Muscle of leg (tissue), 16 donors: ENCODE results near the gene CNOT1. TPM values are rescaled to one million over a fixed set of nuclear protein-coding genes. Genes with fewer than 3 reads are reported as not detected.
"Not testable (repeated sequence)": the region's sequence is repeated elsewhere in the genome, so short reads cannot be mapped to it uniquely, and the experiment has no call there.

Experiments used
- DNase-seq: peaks from one replicate; pipeline ENCODE4 v3.0.0; 2013
- H3K27ac ChIP-seq: one replicate; pipeline ENCODE4 v1.5.1; 2013; ENCODE audit warnings: mild to moderate bottlenecking, low read length, control low read depth
- H3K27me3 ChIP-seq: one replicate; pipeline ENCODE4 v1.6.1; 2013; ENCODE audit warnings: low read length; ENCODE audit not compliant: control insufficient read depth, insufficient read depth
- H3K36me3 ChIP-seq: one replicate; pipeline ENCODE4 v1.6.1; 2013; ENCODE audit warnings: low read length; ENCODE audit not compliant: control insufficient read depth, insufficient read depth
- H3K4me1 ChIP-seq: one replicate; pipeline ENCODE4 v1.6.1; 2013; ENCODE audit warnings: low read length; ENCODE audit not compliant: control insufficient read depth, insufficient read depth
- H3K4me3 ChIP-seq: one replicate; pipeline ENCODE4 v1.5.1; 2013; ENCODE audit warnings: low read length, control low read depth
- H3K9me3 ChIP-seq: replicated peaks from 2 replicates; pipeline ENCODE4 v1.6.1; 2013; ENCODE audit warnings: low read depth, low read length; ENCODE audit not compliant: control insufficient read depth
- WGBS: methylation state at CpG from one replicate; pipeline ENCODE4 v1.1.5; 2013; ENCODE audit warnings: missing lambda C conversion rate; ENCODE audit not compliant: insufficient coverage; 5-methylcytosine and 5-hydroxymethylcytosine counted together
- long read RNA-seq, 11 donors: transcript quantifications; one replicate each; lab custom pipeline, GENCODE V29; 2026
- polyA plus RNA-seq, 8 donors: library from polyadenylated mRNA; unstranded; fragments of 120-200 nt; gene quantifications; one replicate each; pipeline versions ENCODE4 v1.2.1 to v1.2.3, GENCODE V29; 2013; ENCODE audit warnings: inconsistent platforms in 1 of 8, low replicate concordance in 1 of 8; ENCODE audit not compliant: insufficient read length in 8 of 8, insufficient read depth in 1 of 8
- total RNA-seq: library from RNA; stranded (reverse); fragments of 120-200 nt; gene quantifications from one replicate; pipeline ENCODE4 v1.2.4, GENCODE V29; 2013

The CNOT1 gene
- 85.1 TPM for total RNA-seq
- polyA plus RNA-seq, result 100 to 1,000 TPM in 4 of 8 donors, 10 to 100 TPM in 4; 87.8 to 121 (median 100) TPM
- long read RNA-seq, donor 1, partial matches to known transcripts, result 0 of 1 reads
- long read RNA-seq, donor 1, other reads (novel, unspliced or antisense), result 0 of 1 reads
- long read RNA-seq, donor 2, result 0 reads
- long read RNA-seq, donor 3, full-length matches to known transcripts, result 6 of 6 reads
- long read RNA-seq, donor 3, partial matches to known transcripts, result 0 of 6 reads
- long read RNA-seq, donor 3, other reads (novel, unspliced or antisense), result 0 of 6 reads
- long read RNA-seq, donor 4, partial matches to known transcripts, result 0 of 4 reads
- long read RNA-seq, donor 4, other reads (novel, unspliced or antisense), result 0 of 4 reads
- long read RNA-seq, donor 5, full-length matches to known transcripts, result 7 of 12 reads
- long read RNA-seq, donor 5, partial matches to known transcripts, result 5 of 12 reads
- long read RNA-seq, donor 5, other reads (novel, unspliced or antisense), result 0 of 12 reads
- long read RNA-seq, donor 6, partial matches to known transcripts, result 0 of 3 reads
- long read RNA-seq, donor 6, other reads (novel, unspliced or antisense), result 0 of 3 reads
- long read RNA-seq, donor 7, partial matches to known transcripts, result 6 of 8 reads
- long read RNA-seq, donor 7, other reads (novel, unspliced or antisense), result 0 of 8 reads
- long read RNA-seq, donor 8, full-length matches to known transcripts, result 8 of 8 reads
- long read RNA-seq, donor 8, partial matches to known transcripts, result 0 of 8 reads
- long read RNA-seq, donor 8, other reads (novel, unspliced or antisense), result 0 of 8 reads
- long read RNA-seq, donor 9, partial matches to known transcripts, result 0 of 4 reads
- long read RNA-seq, donor 9, other reads (novel, unspliced or antisense), result 0 of 4 reads
- long read RNA-seq, donor 10, full-length matches to known transcripts, result 7 of 12 reads
- long read RNA-seq, donor 10, partial matches to known transcripts, result 5 of 12 reads
- long read RNA-seq, donor 10, other reads (novel, unspliced or antisense), result 0 of 12 reads
- long read RNA-seq, donor 11, partial matches to known transcripts, result 5 of 8 reads
- long read RNA-seq, donor 11, other reads (novel, unspliced or antisense), result 0 of 8 reads

- 0% methylated on average over 52 of the region's 61 CpGs for WGBS
Observed at GRCh38 chr16:58629733-58630640, at the start of gene CNOT1. Gene CNOT1, minus strand, starts transcription at chr16:58629826. Its CDS starts 30,489 bp downstream, at chr16:58599337.

DNA sequence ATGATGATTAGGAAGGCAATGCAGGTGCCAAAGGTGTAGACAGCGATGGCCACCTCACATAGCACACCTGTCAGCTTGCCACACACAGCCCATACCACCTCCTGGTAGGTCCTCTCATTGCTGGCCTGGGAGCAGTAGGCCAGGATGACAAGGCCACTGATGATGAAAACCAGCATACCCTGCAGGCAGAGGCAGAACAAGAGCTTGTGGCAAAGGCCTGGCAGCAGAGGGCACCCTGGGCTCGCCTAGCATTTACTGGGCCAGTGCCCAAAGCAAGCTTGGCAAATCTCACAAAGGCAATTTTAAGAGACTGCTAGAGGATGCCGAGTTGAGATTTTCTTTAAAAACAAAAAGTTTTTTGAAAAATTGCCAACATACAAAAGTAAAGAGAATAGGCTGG lies 49.1 kb upstream of the CNOT1 start:
- WGBS, result 86% methylated on average over 2 of the region's 3 CpGs
- H3K4me3 ChIP-seq, result no peak overlapping the region
- H3K27me3 ChIP-seq, result no peaks in the 10 kb centered on the region
- no peak overlapping the region for H3K27ac ChIP-seq
- H3K9me3 ChIP-seq, result no peaks in the 10 kb centered on the region
- H3K4me1 ChIP-seq, result peaks cover 4% of the 10 kb centered on the region
- H3K36me3 ChIP-seq, result peaks cover 35% of the 10 kb centered on the region
- no peak for DNase-seq

More at GRCh38 chr16:58629733-58630640, at the start of gene CNOT1:
- Histone ChIP-seq H3K4me1 (peaks cover 3% of the 10 kb centered on the region), H3K9me3 (no peaks in the 10 kb centered on the region), H3K27ac (peak within 1 kb of the TSS; percentile 99), H3K36me3 (no peaks in the 10 kb centered on the region), H3K27me3 (no peaks in the 10 kb centered on the region), H3K4me3 (peak within 1 kb of the TSS; percentile 85)
- DNase-seq, result peak; percentile 100

GRCh38 chr16:58678269-58678668 lies 48.6 kb upstream of the CNOT1 start:
- Histone ChIP-seq H3K4me1 (no peaks in the 10 kb centered on the region), H3K9me3 (no peaks in the 10 kb centered on the region), H3K27me3 (no peaks in the 10 kb centered on the region), H3K36me3 (peaks cover 35% of the 10 kb centered on the region), H3K4me3 (no peak overlapping the region), H3K27ac (no peak overlapping the region)
- WGBS, result 100% methylated on average over 4 of the region's 4 CpGs
- no peak for DNase-seq

GRCh38 chr16:58670946-58671583 lies 41.4 kb upstream of the CNOT1 start:
- Histone ChIP-seq H3K4me3 (no peak overlapping the region), H3K27ac (no peak overlapping the region), H3K36me3 (peaks cover 38% of the 10 kb centered on the region), H3K4me1 (no peaks in the 10 kb centered on the region), H3K27me3 (no peaks in the 10 kb centered on the region), H3K9me3 (no peaks in the 10 kb centered on the region)
- WGBS, result 95% methylated on average over 9 of the region's 18 CpGs
- no peak for DNase-seq

DNA sequence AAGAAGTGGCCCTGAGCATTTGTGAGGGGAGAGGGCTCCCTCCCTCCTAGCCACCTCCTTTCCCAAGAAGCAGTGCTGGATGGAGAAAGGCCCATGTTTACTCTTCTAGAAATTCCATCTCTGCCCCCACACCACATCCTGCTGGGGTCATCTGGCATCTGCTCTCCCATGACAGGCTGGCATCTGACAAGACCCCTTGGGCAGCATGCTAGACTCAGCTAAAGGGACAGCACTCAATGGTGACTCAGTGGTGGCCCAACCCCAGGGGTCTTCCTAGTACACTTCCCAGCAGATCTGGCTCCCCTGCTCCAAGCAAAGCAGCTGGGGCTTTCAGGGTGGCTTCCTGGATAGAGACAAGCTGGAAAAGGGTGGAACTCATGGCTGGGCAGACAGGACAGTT lies 40.6 kb upstream of the CNOT1 start:
- Histone ChIP-seq H3K36me3 (peaks cover 38% of the 10 kb centered on the region), H3K4me1 (no peaks in the 10 kb centered on the region), H3K4me3 (no peak overlapping the region), H3K27me3 (no peaks in the 10 kb centered on the region), H3K27ac (no peak overlapping the region), H3K9me3 (no peaks in the 10 kb centered on the region)
- no peak for DNase-seq

GRCh38 chr16:58665200-58665599 lies 35.6 kb upstream of the CNOT1 start:
- no peaks in the 10 kb centered on the region for H3K4me1 ChIP-seq
- WGBS, result 71% methylated on average over 8 of the region's 8 CpGs
- H3K4me3 ChIP-seq, result no peak overlapping the region
- peaks cover 18% of the 10 kb centered on the region for H3K36me3 ChIP-seq
- no peaks in the 10 kb centered on the region for H3K9me3 ChIP-seq
- no peak for DNase-seq
- H3K27ac ChIP-seq, result no peak overlapping the region
- no peaks in the 10 kb centered on the region for H3K27me3 ChIP-seq

DNA sequence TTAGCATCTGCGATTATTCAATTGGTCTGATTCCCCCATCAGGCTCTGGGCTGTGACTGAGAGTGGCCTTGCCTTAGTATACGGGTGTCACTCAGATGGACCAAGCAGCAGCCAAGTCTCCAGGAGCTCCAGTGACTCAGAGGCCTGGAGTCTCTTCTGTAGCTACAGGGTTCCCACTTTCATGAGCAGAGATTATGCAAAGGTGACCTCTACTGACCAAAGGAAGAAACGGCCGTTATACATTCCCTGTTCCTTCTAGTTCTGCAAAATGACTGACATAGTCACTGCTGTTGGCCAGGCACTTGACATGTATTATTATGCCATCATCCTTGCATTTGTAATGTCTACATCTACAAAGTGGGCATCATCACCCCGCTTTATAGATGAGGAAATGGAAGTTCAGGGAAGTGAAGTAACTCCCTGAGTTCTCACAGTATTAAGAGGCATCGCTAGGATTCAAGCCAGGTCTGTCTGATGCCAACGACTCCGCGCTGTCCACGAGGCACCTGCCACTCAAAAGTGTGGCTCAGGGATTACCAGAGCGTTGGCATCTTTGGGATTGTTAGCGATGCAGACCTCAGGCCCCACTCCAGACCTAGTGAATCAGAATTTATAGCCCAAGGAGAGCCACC lies 31.7 kb upstream of the CNOT1 start:
- peak; percentile 88 for DNase-seq
- Histone ChIP-seq H3K36me3 (no peaks in the 10 kb centered on the region), H3K27ac (no peak overlapping the region), H3K27me3 (no peaks in the 10 kb centered on the region), H3K9me3 (no peaks in the 10 kb centered on the region), H3K4me1 (no peaks in the 10 kb centered on the region), H3K4me3 (no peak overlapping the region)
- WGBS, result 39% methylated on average over 8 of the region's 12 CpGs

GRCh38 chr16:58659911-58660310 lies 30.3 kb upstream of the CNOT1 start:
- 87% methylated on average over 3 of the region's 11 CpGs for WGBS
- not testable (repeated sequence) for H3K4me3 ChIP-seq, H3K4me1 ChIP-seq, DNase-seq, H3K9me3 ChIP-seq, H3K27ac ChIP-seq, H3K36me3 ChIP-seq, H3K27me3 ChIP-seq

DNA sequence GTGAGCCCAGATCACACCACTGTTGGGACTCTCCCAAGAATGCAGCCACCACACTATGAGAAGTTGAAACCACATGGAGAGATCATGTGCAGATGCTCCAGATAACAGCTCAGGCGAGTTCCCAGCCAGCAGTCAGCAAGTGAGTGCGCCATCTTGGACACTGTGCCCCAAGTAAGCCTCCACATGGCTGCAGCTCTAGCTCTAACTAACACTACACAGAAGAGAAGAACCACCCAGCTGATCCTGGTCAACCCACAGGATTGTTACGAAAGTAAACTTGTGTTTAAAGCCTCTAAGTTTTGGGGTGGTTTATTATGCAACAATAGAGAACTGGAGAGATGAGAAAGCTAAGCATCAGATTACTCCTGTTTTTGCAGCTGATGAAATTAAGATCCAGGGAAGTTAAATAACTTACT lies 29.2 kb upstream of the CNOT1 start:
- no CpG with 5 or more reads among the region's 3 CpGs for WGBS
- Histone ChIP-seq H3K4me3 (no peak overlapping the region), H3K27me3 (no peaks in the 10 kb centered on the region), H3K36me3 (no peaks in the 10 kb centered on the region), H3K27ac (no peak overlapping the region), H3K4me1 (no peaks in the 10 kb centered on the region), H3K9me3 (no peaks in the 10 kb centered on the region)
- DNase-seq, result no peak
